ENCODE data around the gene RAB11A.

RAB11A gene

DNA sequence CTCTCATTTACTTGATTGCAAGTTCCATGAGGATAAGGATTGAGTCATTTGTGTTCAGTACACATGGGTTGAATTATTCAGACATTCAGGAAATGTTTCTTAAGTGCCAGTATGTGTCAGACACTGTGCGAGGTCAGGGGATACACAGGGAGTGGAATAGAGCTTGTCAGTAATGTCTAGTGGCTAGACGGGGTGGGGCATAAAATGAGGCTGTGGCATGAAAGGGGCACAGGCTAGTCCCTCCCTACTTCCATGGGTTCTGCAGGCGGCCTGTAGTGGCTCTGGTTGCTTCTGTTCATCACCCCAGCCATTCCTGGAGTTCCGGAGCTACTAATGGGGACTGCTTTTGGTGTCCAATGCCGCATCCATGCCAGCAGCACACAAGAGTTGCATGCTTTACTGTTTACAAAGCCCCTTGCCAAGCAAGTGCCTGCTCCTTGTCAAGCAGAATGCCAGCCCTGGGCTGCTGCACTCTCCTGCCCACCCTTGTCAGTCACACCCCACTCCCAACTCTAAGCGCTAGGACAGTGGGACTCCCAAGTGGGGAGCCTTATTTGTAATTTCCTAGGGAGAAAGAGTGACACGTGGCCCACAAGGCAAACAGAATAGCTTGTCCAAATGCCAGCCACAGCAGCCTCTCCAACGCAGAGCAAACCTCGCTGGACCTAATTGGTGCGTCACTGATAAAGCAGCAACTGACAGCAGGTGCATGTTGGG lies 70.8 kb downstream of the RAB11A start:
- no peak for DNase-seq (ENCODE audit: low read depth in 3 of 3)

GRCh38 chr15:65940618-65940909 lies 71.3 kb downstream of the RAB11A start:
- DNase-seq (ENCODE audit: low read depth in 3 of 3), result no peak

Measured in stimulated activated CD4-positive, alpha-beta T cell treated with anti-CD3 and anti-CD28 coated beads, TNF-alpha, amount 100 ng/mL, for 4 hours (primary cell).